Motor neuron (in vitro differentiated cells): Measurements from ENCODE around the gene SCN3A. TPM values are rescaled to one million over a fixed set of nuclear protein-coding genes. Genes with fewer than 3 reads are reported as not detected.

ENCODE experiments used
- ATAC-seq, 8 experiments: fragments of 200-7000 bp; cut with Tn5 transposase; replicated peaks in 6 of 8; 2 replicates each; pipeline ENCODE4 v1.8.0; 2021; ENCODE audit warnings: mild to moderate bottlenecking in 8 of 8, moderate library complexity in 8 of 8
- H3K27ac ChIP-seq, 2 donors: fragments of 250-450 bp; sonication (Bioruptor Pico); 2 replicates each; pipeline ENCODE4 v1.9.0; 2021; ENCODE audit warnings: antibody characterized with exemption in 2 of 2, mild to moderate bottlenecking in 2 of 2, moderate library complexity in 1 of 2
- H3K4me1 ChIP-seq, 2 donors: fragments of 250-450 bp; sonication (Bioruptor Pico); replicated peaks in 1 of 2; 2 replicates each; pipeline ENCODE4 v1.6.1; 2021; ENCODE audit warnings: antibody characterized with exemption in 2 of 2, mild to moderate bottlenecking in 2 of 2, moderate library complexity in 1 of 2
- H3K4me3 ChIP-seq, 5 donors: fragments of 250-450 bp; sonication (Bioruptor Pico); 2 replicates each; pipeline ENCODE4 v1.9.0; 2021; ENCODE audit warnings: antibody characterized with exemption in 5 of 5, mild to moderate bottlenecking in 5 of 5, moderate library complexity in 4 of 5
- WGBS, 10 experiments: fragments of 450-650 bp; shearing (Covaris generic); methylation state at CpG; one replicate each; pipeline ENCODE4 v1.0.0; 2022; 5-methylcytosine and 5-hydroxymethylcytosine counted together
- in situ Hi-C, 9 experiments: fragments of 400-800 bp; cut with MboI; loops; one replicate each; pipeline ENCODE4 v1.15.0; 2021; ENCODE audit warnings: low sequenced_read_pairs in 9 of 9, low pct_unique_long_range_greater_than_20kb in 2 of 9; ENCODE audit not compliant: unreplicated experiment in 9 of 9
- total RNA-seq, 8 experiments: library from RNA; unstranded; fragments of 300-600 nt; gene quantifications; 2 replicates each; pipeline versions ENCODE4 v1.2.3 to v1.2.4, GENCODE V29; 2022

The SCN3A gene
- total RNA-seq, 8 experiments from 2014 or later = 0.66 to 42.0 (median 26.2) TPM

- in situ Hi-C loops = no loop called here
- H3K4me3 ChIP-seq = no peak overlapping the region
- H3K27ac ChIP-seq = no peak overlapping the region
- H3K4me1 ChIP-seq = peaks cover 11 to 40% of the 10 kb centered on the region in 2 donors
- WGBS, 10 experiments = 0 to 100% (median 53%) methylated on average over 1 to 2 of the region's 2 CpGs; no CpG with 5 or more reads in 2 of the 10 experiments
- ATAC-seq = no peak
These were observed 145.2 kb downstream of the SCN3A start for GRCh38 chr2:165058476-165059265.

DNA sequence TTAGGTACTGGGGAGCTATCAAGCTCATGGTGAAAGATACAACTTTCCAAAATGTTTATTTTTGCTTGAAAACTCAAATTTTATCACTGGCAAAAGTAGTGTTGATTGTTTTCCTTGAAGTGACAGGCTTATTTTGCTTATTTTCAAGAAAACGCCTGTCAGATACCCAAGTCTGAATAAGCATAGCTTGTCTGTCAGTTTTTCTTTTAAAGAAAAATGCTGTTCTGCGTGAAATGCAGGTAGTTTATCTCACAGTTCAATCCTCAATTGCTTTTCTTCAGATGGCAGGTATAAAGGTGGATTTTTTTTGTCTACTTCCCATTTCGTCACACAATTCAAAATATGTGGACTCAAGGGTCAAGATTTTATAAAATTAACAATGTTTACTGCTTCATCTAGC lies 145.9 kb downstream of the SCN3A start:
- in situ Hi-C loops = no loop called here
- no peak overlapping the region for H3K4me3 ChIP-seq
- H3K4me1 ChIP-seq = peaks cover 11 to 40% of the 10 kb centered on the region in 2 donors
- no peak for ATAC-seq
- 0 to 100% (median 84%) methylated on average over 1 to 3 of the region's 3 CpGs for WGBS, 10 experiments
- no peak overlapping the region for H3K27ac ChIP-seq

GRCh38 chr2:165057308-165057707 lies 146.5 kb downstream of the SCN3A start:
- WGBS, 10 experiments = 0 to 100% (median 78%) methylated on average over 1 of the region's 1 CpG; no CpG with 5 or more reads in 1 of the 10 experiments
- in situ Hi-C loops = no loop called here
- Histone ChIP-seq H3K4me3 (no peak overlapping the region), H3K4me1 (peaks cover 11 to 40% of the 10 kb centered on the region in 2 donors), H3K27ac (no peak overlapping the region)
- ATAC-seq = no peak

GRCh38 chr2:165056564-165056963 lies 147.3 kb downstream of the SCN3A start:
- 0 to 94% (median 42%) methylated on average over 1 to 2 of the region's 2 CpGs; no CpG with 5 or more reads in 2 of the 10 experiments for whole genome bisulfite sequencing, 10 experiments
- in situ Hi-C loops = no loop called here
- Histone ChIP-seq H3K4me1 (peaks cover 11 to 40% of the 10 kb centered on the region in 2 donors), H3K4me3 (no peak overlapping the region), H3K27ac (no peak overlapping the region)
- ATAC-seq = peak in 1 of 8 experiments; percentile 71

DNA sequence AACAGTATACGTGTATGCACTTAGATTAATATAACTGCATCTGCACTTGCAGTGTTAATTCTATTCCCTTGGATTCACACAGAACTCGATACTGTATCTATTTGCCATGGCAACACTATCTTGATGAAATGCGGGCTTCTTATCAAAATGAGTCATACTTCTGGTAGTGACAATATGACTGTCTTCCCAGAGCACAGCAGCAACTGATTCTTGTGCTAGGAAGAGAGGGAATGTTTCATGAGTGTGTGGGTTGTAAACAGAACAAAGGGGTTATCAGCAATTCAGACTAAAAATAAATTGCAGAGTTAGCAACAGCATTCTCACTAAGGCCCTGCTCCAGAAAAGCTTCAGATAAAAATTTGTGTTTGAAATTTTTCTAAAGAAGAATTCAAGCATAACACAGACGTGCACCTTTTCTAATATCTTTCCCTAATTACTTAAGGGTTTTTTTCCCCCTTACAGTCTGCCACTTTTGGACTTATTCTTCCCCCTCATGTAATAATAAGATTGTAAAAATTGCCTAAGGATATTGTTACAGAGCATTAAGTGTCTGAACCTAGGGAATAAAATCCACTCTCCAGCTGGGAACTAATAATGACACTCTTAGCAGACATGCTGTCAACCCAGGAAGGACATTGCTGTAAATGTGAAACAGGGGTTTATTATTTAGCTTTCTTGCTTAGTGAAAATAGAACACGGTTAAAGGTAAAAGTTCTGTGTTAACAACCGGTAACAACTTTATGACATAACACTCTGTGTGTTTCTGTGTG lies 148.6 kb downstream of the SCN3A start:
- peaks cover 11 to 40% of the 10 kb centered on the region in 2 donors for H3K4me1 ChIP-seq
- H3K4me3 ChIP-seq = no peak overlapping the region
- peak overlapping the region in 1 of 2 donors; percentile 21 for H3K27ac ChIP-seq
- in situ Hi-C loops = no loop called here
- WGBS, 10 experiments = 41 to 74% (median 67%) methylated on average over 1 to 6 of the region's 6 CpGs
- ATAC-seq = peak; percentile 27 to 94 (median 88)

- Histone ChIP-seq H3K4me1 (peaks cover 11 to 34% of the 10 kb centered on the region in 2 donors), H3K27ac (no peak overlapping the region), H3K4me3 (no peak overlapping the region)
These were observed 149.2 kb downstream of the SCN3A start for GRCh38 chr2:165054652-165055051.

GRCh38 chr2:165044505-165045303 lies 159.1 kb downstream of the SCN3A start:
- 20 to 100% (median 57%) methylated on average over 2 to 6 of the region's 6 CpGs; no CpG with 5 or more reads in 4 of the 10 experiments for WGBS, 10 experiments
- Histone ChIP-seq H3K4me3 (no peak overlapping the region), H3K4me1 (no peaks in the 10 kb centered on the region), H3K27ac (no peak overlapping the region)
- peak in 3 of 8 experiments; percentile 90 to 96 (median 93) for ATAC-seq
- in situ Hi-C loops = no loop called here

More at GRCh38 chr2:165054652-165055051, 149.2 kb downstream of the SCN3A start:
- WGBS, 10 experiments = 48 to 100% (median 89%) methylated on average over 1 to 3 of the region's 3 CpGs; no CpG with 5 or more reads in 3 of the 10 experiments
- in situ Hi-C loops = no loop called here
- ATAC-seq = peak in 3 of 8 experiments; percentile 9 to 40 (median 26)

Other genes with a start within 250 kb of the SCN3A start
- gene SLC38A11, start 248.5 kb downstream of the SCN3A start, total RNA-seq = under 1 TPM in 4 of 8 experiments, not detected in 4; 0.10 to 0.38 (median 0.22) TPM
- gene SCN2A, start 35.4 kb upstream of the SCN3A start, total RNA-seq = 10 to 100 TPM in 4 of 8 experiments, 1 to 10 TPM in 2, under 1 TPM in 2; 0.31 to 24.4 (median 7.9) TPM